GM23338 (cell line): Measurements from ENCODE around the gene TMEM123. TPM values are rescaled to one million over a fixed set of nuclear protein-coding genes. Genes with fewer than 3 reads are reported as not detected.

ENCODE experiments used
- ATAC-seq: fragments of 200-7000 bp; cut with Tn5 transposase; 3 replicates; pipeline ENCODE4 v1.9.1; 2020
- DNase-seq: peaks from one replicate; pipeline ENCODE4 v3.0.0-alpha.2; 2015; ENCODE audit warnings: low spot score
- H2AFZ ChIP-seq: fragments of 200-600 bp; sonication (generic); 2 replicates; pipeline ENCODE4 v1.8.0; 2016; ENCODE audit warnings: antibody characterized with exemption, mild to moderate bottlenecking, moderate library complexity
- H3F3A ChIP-seq: fragments of 200-600 bp; sonication (generic); replicated peaks from 2 replicates; pipeline ENCODE4 v1.8.0; 2017; ENCODE audit warnings: antibody characterized with exemption, mixed run types, low read depth
- H3K27ac ChIP-seq: fragments of 200-600 bp; sonication (generic); 2 replicates; pipeline ENCODE4 v1.6.1; 2016; ENCODE audit warnings: low read depth
- H3K27me3 ChIP-seq: fragments of 200-600 bp; sonication (generic); 2 replicates; pipeline ENCODE4 v1.8.0; 2016; ENCODE audit warnings: mild to moderate bottlenecking, mixed run types, moderate library complexity; ENCODE audit not compliant: insufficient read depth
- H3K36me3 ChIP-seq: fragments of 200-600 bp; sonication (generic); 2 replicates; pipeline ENCODE4 v1.8.0; 2016; ENCODE audit warnings: mild to moderate bottlenecking; ENCODE audit not compliant: insufficient read depth
- H3K4me1 ChIP-seq: fragments of 200-600 bp; sonication (generic); 2 replicates; pipeline ENCODE4 v1.8.0; 2016; ENCODE audit warnings: mild to moderate bottlenecking, moderate library complexity; ENCODE audit not compliant: insufficient read depth
- H3K4me2 ChIP-seq: fragments of 200-600 bp; sonication (generic); 2 replicates; pipeline ENCODE4 v1.7.1; 2017; ENCODE audit warnings: mixed run types
- H3K4me3 ChIP-seq: fragments of 200-600 bp; sonication (generic); 2 replicates; pipeline ENCODE4 v1.6.1; 2016; ENCODE audit warnings: mixed run types
- H3K79me2 ChIP-seq: fragments of 200-600 bp; sonication (generic); replicated peaks from 2 replicates; pipeline ENCODE4 v1.8.0; 2017; ENCODE audit warnings: mild to moderate bottlenecking; ENCODE audit not compliant: insufficient read depth
- H3K9me2 ChIP-seq: fragments of 200-600 bp; sonication (generic); 2 replicates; pipeline ENCODE4 v1.8.0; 2017; ENCODE audit not compliant: insufficient read depth
- H4K20me1 ChIP-seq: fragments of 200-600 bp; sonication (generic); replicated peaks from 2 replicates; pipeline ENCODE4 v1.8.0; 2017; ENCODE audit warnings: mild to moderate bottlenecking; ENCODE audit not compliant: insufficient read depth
- H3K27ac Mint-ChIP-seq: 2 replicates; pipeline ENCODE4 v1.8.0; 2020; ENCODE audit warnings: inconsistent platforms, mild to moderate bottlenecking, moderate library complexity, mixed read lengths
- H3K27me3 Mint-ChIP-seq: 3 replicates; pipeline ENCODE4 v1.8.0; 2022; ENCODE audit warnings: low read depth, mild to moderate bottlenecking, moderate library complexity, mixed read lengths, inconsistent platforms; ENCODE audit not compliant: insufficient read depth, poor library complexity
- H3K36me3 Mint-ChIP-seq: 3 replicates; pipeline ENCODE4 v1.8.0; 2021; ENCODE audit warnings: low read depth, mild to moderate bottlenecking, inconsistent platforms, moderate library complexity, mixed read lengths
- H3K4me1 Mint-ChIP-seq: 3 replicates; pipeline ENCODE4 v1.8.0; 2020; ENCODE audit warnings: mild to moderate bottlenecking, inconsistent platforms, mixed read lengths
- H3K4me3 Mint-ChIP-seq: 3 replicates; pipeline ENCODE4 v1.8.0; 2021; ENCODE audit warnings: moderate library complexity, mild to moderate bottlenecking, inconsistent platforms, mixed read lengths
- H3K9me3 Mint-ChIP-seq: 3 replicates; pipeline ENCODE4 v1.8.0; 2020; ENCODE audit warnings: moderate library complexity, mild to moderate bottlenecking, inconsistent platforms, mixed read lengths
- CREB1 ChIP-seq: fragments of 250-450 bp; sonication (Bioruptor Pico); IDR thresholded peaks from 2 replicates; pipeline ENCODE4 v1.5.0; 2020; ENCODE audit warnings: low read depth, mild to moderate bottlenecking, moderate library complexity
- EZH2 ChIP-seq: fragments of 200-600 bp; sonication (generic); IDR thresholded peaks from one replicate; pipeline ENCODE4 v1.8.0; 2017; ENCODE audit warnings: antibody characterized with exemption, mild to moderate bottlenecking, low read depth; ENCODE audit not compliant: unreplicated experiment
- EZH2phosphoT487 ChIP-seq: fragments of 200-600 bp; sonication (generic); IDR thresholded peaks from one replicate; pipeline ENCODE4 v1.8.1; 2018; ENCODE audit warnings: antibody characterized with exemption; ENCODE audit not compliant: unreplicated experiment
- JUNB ChIP-seq: IDR thresholded peaks from one replicate; pipeline ENCODE4 v1.6.1; 2016; ENCODE audit warnings: antibody characterized with exemption; ENCODE audit not compliant: unreplicated experiment
- NANOG ChIP-seq: IDR thresholded peaks from 2 replicates; pipeline ENCODE4 v1.6.1; 2016; ENCODE audit warnings: antibody characterized with exemption, borderline replicate concordance
- POLR2AphosphoS5 ChIP-seq: IDR thresholded peaks from 2 replicates; pipeline ENCODE4 v1.6.1; 2016; ENCODE audit warnings: antibody characterized with exemption, low read depth
- STAT1 ChIP-seq: IDR thresholded peaks from one replicate; pipeline ENCODE4 v1.6.1; 2016; ENCODE audit warnings: antibody characterized with exemption; ENCODE audit not compliant: unreplicated experiment
- ZNF114 ChIP-seq: fragments of 250-450 bp; sonication (Bioruptor Pico); IDR thresholded peaks from 2 replicates; pipeline ENCODE4 v1.5.0; 2020; ENCODE audit warnings: mild to moderate bottlenecking, moderate library complexity
- ZNF331 ChIP-seq: fragments of 250-450 bp; sonication (Bioruptor Pico); IDR thresholded peaks from 2 replicates; pipeline ENCODE4 v1.5.0; 2020; ENCODE audit warnings: low read depth, mild to moderate bottlenecking, moderate library complexity
- polyA plus RNA-seq: library from polyadenylated mRNA; unstranded; fragments of >200 nt; fragmentation: Nextera tagmentation; extraction: Ambion mirVana; gene quantifications from 2 replicates; pipeline ENCODE4 v1.2.1, GENCODE V29; 2016
- total RNA-seq: library from RNA; depleted of rRNA; stranded (reverse); fragments of >200 nt; shearing (Covaris generic); gene quantifications from 2 replicates; pipeline ENCODE4 v1.2.3, GENCODE V29; 2014
- TF ChIP-seq, protein P1 (sequence below): fragments of 250-450 bp; sonication (Bioruptor Pico); IDR thresholded peaks from 2 replicates; pipeline ENCODE4 v1.5.0; 2020; ENCODE audit warnings: mild to moderate bottlenecking, moderate library complexity
- TF ChIP-seq, protein P2 (sequence below): IDR thresholded peaks from 2 replicates; pipeline ENCODE4 v1.6.1; 2016; ENCODE audit warnings: antibody characterized with exemption
- TF ChIP-seq, protein P3 (sequence below), 2 experiments: fragments of 200-600 bp in 1 of 2; sonication (generic) in 1 of 2; conservative IDR thresholded peaks; 2 replicates each; pipeline versions ENCODE4 v1.5.1 to v1.6.1; 2016 to 2017; ENCODE audit warnings: antibody characterized with exemption in 2 of 2, low read depth in 2 of 2, mild to moderate bottlenecking in 2 of 2, moderate library complexity in 1 of 2
- TF ChIP-seq, protein P4 (sequence below): IDR thresholded peaks from one replicate; pipeline ENCODE4 v1.6.1; 2018; ENCODE audit warnings: antibody characterized with exemption; ENCODE audit not compliant: unreplicated experiment

The TMEM123 gene
- total and polyA plus RNA-seq, 2 experiments from 2014 or later: 44.1 to 61.0 TPM

DNA sequence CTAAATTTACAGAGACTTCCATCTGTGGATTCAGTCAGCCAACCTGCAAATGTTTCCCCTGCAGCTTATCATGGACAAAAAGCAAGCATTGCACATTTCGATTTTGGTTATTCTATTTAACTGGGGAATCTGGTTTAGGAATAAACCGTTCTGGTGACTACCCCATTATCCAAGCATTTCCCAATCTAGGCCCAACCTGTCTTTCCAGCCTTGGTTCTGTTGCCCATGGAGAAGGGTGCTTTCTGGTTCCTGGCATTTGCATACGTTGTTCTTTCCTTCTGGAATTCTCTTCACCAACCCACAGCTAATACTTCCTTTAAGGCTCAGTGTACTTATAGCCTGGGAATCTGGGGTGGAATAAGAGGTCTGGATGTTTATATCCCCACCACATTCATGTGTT lies 1.4 kb upstream of the TMEM123 start:
- H3K4me1 Mint-ChIP-seq: peaks cover 48% of the 10 kb centered on the region
- no peaks in the 10 kb centered on the region for H3K36me3 Mint-ChIP-seq
- Histone ChIP-seq H3K27ac (no peak overlapping the region), H3K9me2 (no peaks in the 10 kb centered on the region), H3K36me3 (no peaks in the 10 kb centered on the region), H3F3A (no peaks in the 10 kb centered on the region), H4K20me1 (peaks cover 25% of the 10 kb centered on the region), H3K4me3 (peak overlapping the region; percentile 71), H2AFZ (no peak overlapping the region), H3K4me1 (peaks cover 42% of the 10 kb centered on the region), H3K79me2 (peaks cover 23% of the 10 kb centered on the region), H3K27me3 (peaks cover 49% of the 10 kb centered on the region), H3K4me2 (peak overlapping the region; percentile 91)
- no peak overlapping the region for H3K27ac Mint-ChIP-seq
- TF ChIP-seq ZNF331: no peak
- TF ChIP-seq CREB1 (CRISPR knock-in tag): no peak
- TF ChIP-seq, protein P1, sequence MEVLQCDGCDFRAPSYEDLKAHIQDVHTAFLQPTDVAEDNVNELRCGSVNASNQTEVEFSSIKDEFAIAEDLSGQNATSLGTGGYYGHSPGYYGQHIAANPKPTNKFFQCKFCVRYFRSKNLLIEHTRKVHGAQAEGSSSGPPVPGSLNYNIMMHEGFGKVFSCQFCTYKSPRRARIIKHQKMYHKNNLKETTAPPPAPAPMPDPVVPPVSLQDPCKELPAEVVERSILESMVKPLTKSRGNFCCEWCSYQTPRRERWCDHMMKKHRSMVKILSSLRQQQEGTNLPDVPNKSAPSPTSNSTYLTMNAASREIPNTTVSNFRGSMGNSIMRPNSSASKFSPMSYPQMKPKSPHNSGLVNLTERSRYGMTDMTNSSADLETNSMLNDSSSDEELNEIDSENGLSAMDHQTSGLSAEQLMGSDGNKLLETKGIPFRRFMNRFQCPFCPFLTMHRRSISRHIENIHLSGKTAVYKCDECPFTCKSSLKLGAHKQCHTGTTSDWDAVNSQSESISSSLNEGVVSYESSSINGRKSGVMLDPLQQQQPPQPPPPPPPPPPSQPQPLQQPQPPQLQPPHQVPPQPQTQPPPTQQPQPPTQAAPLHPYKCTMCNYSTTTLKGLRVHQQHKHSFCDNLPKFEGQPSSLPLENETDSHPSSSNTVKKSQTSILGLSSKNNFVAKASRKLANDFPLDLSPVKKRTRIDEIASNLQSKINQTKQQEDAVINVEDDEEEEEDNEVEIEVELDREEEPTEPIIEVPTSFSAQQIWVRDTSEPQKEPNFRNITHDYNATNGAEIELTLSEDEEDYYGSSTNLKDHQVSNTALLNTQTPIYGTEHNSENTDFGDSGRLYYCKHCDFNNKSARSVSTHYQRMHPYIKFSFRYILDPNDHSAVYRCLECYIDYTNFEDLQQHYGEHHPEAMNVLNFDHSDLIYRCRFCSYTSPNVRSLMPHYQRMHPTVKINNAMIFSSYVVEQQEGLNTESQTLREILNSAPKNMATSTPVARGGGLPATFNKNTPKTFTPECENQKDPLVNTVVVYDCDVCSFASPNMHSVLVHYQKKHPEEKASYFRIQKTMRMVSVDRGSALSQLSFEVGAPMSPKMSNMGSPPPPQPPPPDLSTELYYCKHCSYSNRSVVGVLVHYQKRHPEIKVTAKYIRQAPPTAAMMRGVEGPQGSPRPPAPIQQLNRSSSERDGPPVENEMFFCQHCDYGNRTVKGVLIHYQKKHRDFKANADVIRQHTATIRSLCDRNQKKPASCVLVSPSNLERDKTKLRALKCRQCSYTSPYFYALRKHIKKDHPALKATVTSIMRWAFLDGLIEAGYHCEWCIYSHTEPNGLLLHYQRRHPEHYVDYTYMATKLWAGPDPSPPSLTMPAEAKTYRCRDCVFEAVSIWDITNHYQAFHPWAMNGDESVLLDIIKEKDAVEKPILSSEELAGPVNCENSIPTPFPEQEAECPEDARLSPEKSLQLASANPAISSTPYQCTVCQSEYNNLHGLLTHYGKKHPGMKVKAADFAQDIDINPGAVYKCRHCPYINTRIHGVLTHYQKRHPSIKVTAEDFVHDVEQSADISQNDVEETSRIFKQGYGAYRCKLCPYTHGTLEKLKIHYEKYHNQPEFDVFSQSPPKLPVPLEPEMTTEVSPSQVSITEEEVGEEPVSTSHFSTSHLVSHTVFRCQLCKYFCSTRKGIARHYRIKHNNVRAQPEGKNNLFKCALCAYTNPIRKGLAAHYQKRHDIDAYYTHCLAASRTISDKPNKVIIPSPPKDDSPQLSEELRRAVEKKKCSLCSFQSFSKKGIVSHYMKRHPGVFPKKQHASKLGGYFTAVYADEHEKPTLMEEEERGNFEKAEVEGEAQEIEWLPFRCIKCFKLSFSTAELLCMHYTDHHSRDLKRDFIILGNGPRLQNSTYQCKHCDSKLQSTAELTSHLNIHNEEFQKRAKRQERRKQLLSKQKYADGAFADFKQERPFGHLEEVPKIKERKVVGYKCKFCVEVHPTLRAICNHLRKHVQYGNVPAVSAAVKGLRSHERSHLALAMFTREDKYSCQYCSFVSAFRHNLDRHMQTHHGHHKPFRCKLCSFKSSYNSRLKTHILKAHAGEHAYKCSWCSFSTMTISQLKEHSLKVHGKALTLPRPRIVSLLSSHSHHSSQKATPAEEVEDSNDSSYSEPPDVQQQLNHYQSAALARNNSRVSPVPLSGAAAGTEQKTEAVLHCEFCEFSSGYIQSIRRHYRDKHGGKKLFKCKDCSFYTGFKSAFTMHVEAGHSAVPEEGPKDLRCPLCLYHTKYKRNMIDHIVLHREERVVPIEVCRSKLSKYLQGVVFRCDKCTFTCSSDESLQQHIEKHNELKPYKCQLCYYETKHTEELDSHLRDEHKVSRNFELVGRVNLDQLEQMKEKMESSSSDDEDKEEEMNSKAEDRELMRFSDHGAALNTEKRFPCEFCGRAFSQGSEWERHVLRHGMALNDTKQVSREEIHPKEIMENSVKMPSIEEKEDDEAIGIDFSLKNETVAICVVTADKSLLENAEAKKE (CRISPR knock-in tag): no peak
- TF ChIP-seq EZH2phosphoT487: no peak
- no peak for TF ChIP-seq JUNB
- TF ChIP-seq NANOG: no peak
- TF ChIP-seq EZH2: no peak
- no peak for TF ChIP-seq STAT1
- no peak for TF ChIP-seq POLR2AphosphoS5
- TF ChIP-seq, protein P2, sequence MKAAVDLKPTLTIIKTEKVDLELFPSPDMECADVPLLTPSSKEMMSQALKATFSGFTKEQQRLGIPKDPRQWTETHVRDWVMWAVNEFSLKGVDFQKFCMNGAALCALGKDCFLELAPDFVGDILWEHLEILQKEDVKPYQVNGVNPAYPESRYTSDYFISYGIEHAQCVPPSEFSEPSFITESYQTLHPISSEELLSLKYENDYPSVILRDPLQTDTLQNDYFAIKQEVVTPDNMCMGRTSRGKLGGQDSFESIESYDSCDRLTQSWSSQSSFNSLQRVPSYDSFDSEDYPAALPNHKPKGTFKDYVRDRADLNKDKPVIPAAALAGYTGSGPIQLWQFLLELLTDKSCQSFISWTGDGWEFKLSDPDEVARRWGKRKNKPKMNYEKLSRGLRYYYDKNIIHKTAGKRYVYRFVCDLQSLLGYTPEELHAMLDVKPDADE: no peak
- TF ChIP-seq, protein P3, sequence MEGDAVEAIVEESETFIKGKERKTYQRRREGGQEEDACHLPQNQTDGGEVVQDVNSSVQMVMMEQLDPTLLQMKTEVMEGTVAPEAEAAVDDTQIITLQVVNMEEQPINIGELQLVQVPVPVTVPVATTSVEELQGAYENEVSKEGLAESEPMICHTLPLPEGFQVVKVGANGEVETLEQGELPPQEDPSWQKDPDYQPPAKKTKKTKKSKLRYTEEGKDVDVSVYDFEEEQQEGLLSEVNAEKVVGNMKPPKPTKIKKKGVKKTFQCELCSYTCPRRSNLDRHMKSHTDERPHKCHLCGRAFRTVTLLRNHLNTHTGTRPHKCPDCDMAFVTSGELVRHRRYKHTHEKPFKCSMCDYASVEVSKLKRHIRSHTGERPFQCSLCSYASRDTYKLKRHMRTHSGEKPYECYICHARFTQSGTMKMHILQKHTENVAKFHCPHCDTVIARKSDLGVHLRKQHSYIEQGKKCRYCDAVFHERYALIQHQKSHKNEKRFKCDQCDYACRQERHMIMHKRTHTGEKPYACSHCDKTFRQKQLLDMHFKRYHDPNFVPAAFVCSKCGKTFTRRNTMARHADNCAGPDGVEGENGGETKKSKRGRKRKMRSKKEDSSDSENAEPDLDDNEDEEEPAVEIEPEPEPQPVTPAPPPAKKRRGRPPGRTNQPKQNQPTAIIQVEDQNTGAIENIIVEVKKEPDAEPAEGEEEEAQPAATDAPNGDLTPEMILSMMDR (conservative IDR thresholded peaks at IDR 0.05; ENCODE audit: low read depth in 2 of 2): no peak
- TF ChIP-seq ZNF114 (CRISPR knock-in tag): no peak
- TF ChIP-seq, protein P4, sequence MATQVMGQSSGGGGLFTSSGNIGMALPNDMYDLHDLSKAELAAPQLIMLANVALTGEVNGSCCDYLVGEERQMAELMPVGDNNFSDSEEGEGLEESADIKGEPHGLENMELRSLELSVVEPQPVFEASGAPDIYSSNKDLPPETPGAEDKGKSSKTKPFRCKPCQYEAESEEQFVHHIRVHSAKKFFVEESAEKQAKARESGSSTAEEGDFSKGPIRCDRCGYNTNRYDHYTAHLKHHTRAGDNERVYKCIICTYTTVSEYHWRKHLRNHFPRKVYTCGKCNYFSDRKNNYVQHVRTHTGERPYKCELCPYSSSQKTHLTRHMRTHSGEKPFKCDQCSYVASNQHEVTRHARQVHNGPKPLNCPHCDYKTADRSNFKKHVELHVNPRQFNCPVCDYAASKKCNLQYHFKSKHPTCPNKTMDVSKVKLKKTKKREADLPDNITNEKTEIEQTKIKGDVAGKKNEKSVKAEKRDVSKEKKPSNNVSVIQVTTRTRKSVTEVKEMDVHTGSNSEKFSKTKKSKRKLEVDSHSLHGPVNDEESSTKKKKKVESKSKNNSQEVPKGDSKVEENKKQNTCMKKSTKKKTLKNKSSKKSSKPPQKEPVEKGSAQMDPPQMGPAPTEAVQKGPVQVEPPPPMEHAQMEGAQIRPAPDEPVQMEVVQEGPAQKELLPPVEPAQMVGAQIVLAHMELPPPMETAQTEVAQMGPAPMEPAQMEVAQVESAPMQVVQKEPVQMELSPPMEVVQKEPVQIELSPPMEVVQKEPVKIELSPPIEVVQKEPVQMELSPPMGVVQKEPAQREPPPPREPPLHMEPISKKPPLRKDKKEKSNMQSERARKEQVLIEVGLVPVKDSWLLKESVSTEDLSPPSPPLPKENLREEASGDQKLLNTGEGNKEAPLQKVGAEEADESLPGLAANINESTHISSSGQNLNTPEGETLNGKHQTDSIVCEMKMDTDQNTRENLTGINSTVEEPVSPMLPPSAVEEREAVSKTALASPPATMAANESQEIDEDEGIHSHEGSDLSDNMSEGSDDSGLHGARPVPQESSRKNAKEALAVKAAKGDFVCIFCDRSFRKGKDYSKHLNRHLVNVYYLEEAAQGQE: no peak
- ATAC-seq: no peak
- no peak for DNase-seq
- peaks cover 15% of the 10 kb centered on the region for H3K27me3 Mint-ChIP-seq
- no peaks in the 10 kb centered on the region for H3K9me3 Mint-ChIP-seq
- H3K4me3 Mint-ChIP-seq: peak overlapping the region; percentile 91
